Activated CD4-positive, alpha-beta T cell treated with anti-CD3 and anti-CD28 coated beads, Interleukin-2, amount 50 U/mL, for 48 hours (primary cell): ENCODE measurements around the gene PHLPP2.
"Not testable (repeated sequence)": the region's sequence is repeated elsewhere in the genome, so short reads cannot be mapped to it uniquely, and the experiment has no call there.

Experiments used
- DNase-seq, 2 experiments: peaks; one replicate each; pipeline ENCODE4 v3.0.0-alpha.2; 2020

The PHLPP2 gene

DNA sequence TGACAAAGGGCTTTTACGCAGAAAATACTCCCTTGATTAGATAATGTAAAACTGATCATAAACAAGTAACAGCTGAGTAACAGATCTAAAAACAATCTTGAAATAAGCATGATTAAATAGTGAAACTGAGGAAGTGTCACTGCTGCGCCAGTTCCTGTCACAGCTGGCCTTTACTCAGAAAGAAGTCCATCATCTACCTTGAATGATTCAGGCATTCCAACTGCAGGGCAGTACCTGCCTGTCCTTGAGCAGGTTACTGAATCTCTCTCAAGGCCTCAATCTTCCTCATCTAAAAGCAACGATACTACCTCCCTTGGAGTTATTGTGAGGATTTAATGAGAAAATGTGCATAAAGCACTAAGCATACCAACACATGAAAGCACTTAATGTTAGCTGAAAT, 12.7 kb downstream of the PHLPP2 start:
- DNase-seq = no peak

DNA sequence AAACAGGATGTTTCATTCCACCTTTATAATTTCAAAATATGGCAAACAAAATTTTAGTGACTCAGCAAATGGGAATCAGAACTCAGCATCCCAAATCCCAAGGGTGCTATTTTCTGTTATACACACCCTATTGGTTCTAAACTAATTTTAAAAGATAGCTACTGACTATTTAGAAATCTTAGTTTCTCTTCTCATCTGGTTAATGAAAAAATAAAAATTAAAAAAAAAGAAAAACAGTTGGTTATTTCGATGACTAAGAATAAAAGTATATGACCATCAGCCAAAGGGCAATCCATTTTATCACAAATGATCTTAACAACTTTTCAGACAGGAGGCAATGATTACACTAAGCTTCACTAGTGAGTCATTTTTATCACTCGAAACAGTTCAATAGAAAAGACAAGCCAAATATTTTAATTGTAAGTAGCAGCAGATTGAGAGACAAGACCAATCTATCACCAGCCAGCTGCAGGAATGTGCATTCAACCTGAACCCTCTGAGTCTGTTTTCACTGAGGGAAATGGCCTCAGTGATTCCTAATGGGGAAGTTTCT, 15.2 kb downstream of the PHLPP2 start:
- no peak for DNase-seq

DNA sequence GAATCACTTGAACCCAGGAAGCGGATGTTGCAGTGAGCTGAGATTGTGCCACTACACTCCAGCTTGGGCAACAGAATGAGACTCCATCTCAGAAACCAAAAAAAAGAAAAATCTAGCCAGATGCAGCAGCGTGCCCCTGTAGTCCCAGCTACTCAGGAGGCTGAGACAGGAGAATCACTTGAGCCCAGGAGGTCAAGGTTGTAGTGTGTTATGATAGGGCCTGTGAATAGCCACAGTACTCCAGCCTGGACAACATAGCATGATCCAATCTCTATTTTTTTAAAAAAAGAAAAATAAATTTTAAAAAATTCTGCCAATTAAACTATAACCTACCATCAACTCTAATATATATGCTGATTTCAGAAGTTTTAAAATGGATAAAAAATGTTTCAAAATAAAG, 15.8 kb downstream of the PHLPP2 start:
- no peak for DNase-seq

DNA sequence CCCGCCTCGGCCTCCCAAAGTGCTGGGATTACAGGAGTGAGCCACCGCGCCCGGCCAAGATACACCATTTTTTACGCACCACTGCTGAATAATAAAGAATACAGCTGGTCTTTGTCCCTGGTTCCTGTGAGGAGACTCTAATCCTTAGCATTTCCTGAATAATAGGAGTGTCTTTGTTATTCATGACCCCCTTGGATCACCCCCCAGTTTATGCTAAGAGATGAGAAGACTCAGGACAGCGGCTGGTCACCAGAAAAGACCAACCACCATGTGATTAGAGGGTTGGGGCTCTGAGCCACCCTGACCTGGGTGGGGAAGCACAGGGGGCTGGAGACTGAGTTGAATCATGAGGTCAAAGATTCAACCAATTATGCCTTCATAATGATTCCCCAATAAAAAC, 17.3 kb downstream of the PHLPP2 start:
- DNase-seq = no peak

DNA sequence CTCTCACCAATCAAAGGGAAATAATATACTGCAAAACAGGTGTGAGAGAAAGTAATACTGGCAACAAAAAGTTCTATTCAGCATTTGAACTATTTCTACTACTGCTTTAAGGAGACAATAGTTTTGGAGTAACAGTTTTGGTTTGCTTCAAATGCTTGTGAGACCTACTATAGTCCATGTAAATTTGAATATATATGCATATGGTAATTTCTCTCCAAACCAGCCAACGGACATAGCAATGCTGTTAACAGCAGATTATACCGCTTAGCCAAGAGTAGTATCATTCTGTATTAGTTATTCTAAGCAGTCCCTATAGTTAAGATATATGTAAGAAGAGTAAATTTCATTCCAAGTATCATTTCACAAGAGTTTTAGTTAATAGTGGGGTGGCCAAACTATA, 18.5 kb downstream of the PHLPP2 start:
- no peak for DNase-seq

DNA sequence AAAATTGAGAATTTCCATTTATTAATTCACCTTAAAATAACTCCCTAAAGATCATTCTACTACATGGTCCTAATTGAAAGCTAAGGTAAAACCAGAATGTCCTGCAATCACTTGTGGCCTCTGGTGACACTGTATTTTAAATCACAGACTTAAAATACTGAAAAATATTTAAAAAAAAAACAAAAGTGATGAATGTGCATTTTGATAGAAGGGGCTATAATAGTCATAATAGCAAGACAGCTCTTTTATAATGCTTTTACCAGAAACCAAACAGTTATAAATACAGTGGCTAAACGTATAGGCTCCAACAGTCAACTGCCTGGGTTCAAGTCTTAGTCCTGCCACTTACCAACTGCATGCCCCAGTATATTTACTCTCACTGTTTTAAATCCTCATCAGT, 21.2 kb downstream of the PHLPP2 start:
- DNase-seq = no peak

DNA sequence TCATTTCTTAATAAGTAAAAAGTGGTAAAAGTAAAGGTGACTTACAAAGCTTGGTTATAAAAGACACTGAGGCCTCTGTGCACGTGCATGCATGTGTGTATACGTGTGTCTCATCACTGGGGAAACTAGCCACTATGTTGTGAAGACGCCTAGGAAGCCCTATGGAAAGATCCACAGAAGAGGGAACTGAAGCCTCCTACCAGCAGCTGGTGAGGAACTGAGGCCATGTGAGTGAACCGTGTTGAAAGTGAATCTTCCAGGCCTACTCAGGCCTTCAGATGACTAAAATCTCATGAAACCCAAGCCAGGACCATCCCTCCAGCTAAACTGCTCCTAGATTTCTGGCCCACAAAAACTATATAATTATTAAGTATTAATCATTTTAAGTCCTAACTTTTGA, 23.7 kb downstream of the PHLPP2 start:
- DNase-seq = no peak

DNA sequence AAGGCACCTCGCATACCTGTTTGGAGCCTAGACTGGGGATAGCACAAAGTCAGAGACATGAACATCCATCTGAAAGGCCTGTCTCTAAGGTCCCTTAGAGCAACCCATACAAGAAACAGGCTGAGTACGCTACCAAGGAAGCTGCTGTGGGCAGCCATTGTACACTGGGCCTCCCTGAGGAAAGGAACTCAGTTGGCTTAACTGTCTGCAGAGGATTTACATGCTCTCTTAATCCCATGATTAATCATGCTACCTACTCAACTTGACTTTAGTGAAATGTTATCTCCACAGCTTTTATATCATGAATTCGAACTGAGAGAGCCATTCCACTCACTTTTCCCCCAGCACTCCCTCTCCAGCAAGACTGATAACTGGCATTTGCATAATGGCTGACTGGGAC, 26.0 kb downstream of the PHLPP2 start:
- DNase-seq = no peak

DNA sequence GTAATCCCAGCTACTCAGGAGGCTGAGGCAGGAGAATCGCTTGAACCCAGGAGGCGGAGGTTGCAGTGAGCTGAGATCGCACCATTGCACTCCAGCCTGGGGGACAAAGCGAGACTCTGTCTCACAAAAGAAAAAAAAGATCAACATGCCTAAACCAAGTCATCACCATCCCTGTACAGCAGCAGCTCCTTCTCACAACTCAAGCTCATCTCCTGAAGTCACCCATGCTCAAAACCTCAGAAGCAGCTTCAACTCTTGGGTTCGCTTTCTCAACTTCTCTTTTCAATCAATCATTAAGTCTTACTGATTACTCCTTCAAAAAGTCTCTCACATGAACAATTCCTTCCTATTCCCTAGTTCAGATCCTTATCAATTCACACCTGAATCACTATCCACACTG, 31.3 kb downstream of the PHLPP2 start:
- DNase-seq = no peak

DNA sequence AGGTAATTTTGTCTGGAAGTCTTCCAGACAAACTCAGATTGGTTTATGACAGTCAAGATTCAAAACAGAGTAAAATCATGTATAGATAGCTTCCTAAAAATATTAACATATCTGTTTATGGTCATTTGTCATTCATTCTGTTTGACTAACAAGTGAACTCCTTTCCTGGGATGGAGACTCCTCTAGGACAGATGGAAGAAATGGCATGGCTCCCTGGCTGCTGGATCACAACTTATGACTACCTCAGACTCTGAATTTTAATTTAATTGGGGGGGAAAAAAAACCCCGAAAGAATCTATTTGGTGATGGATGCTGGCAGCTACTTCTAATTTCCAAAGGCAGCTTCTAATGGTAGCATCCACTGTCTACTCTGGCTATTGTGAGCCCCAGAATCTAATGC, 34.6 kb downstream of the PHLPP2 start:
- no peak for DNase-seq

DNA sequence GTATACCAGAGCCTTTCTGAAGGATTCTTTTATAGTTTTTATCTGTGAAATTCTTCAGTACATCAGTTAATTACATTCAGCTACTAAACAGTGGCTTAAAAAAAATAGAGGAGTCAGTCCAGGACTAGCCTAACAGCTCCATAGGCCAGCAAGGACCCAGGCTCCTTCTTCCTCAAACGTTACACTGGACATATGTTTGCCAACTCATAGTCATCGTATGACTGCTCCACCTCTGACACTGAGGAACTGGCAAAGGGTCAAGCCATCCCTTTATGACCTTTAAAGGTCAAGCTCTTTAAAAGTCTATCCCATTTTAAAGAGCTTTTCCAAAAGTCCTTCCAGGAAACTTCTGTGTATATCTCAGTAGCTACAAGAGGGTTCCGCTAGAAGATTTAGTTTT, 36.6 kb downstream of the PHLPP2 start:
- DNase-seq = no peak

DNA sequence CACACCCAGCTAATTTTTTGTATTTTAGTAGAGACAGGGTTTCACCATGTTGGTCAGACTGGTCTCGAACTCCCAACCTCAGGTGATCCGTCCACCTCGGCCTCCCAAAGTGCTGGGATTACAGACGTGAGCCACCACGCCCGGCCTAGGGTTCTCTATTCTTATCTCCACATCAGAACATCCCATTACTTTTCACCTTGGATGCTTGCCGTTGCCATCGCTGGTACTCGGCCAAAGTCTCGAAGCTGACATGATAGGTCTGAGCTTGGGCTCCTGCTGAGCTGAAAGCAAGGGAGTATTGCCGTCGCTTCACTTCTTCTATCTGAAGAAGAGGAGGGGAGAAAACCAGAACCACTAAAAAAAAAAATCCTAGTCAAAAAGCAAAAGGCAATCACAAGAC, 40.2 kb downstream of the PHLPP2 start:
- DNase-seq = not testable (repeated sequence)

DNA sequence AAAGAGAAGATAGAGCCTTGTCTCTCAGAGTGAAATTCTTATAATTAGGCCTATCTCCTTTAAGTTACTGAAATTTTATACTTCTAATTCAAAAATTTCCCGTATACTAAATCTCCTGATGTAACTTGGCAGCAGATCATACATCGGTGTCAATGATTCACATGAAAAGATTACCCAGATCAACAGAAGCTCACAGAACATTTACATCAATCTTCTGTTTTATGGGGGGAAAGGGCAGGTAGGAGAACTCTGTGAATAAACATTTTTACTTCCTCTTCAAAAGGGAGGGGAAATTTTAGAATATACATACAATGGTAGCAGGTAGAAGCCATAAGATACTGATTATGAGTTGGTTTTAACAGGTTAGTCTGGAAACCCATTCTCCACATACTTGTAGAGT, 43.1 kb downstream of the PHLPP2 start:
- no peak for DNase-seq

DNA sequence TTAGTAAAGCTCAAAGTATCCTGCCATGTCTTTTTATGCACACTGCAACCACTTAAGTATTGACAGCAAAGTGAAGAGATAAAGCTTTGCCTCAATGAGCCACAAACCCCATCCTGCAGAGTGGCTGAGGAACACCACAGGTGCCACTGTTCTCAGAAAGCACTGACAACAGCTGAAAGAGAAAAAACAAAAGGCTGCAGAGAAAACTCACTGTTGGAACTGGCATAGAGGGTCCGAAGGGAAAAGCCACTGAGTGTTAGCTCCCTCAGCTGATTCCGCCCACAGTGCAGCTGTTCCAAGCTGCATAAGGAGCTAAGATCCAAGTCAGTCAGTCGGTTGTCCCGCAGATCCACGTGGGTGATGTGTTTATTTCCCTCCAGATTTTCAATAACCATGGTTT, 48.3 kb downstream of the PHLPP2 start:
- no peak for DNase-seq

DNA sequence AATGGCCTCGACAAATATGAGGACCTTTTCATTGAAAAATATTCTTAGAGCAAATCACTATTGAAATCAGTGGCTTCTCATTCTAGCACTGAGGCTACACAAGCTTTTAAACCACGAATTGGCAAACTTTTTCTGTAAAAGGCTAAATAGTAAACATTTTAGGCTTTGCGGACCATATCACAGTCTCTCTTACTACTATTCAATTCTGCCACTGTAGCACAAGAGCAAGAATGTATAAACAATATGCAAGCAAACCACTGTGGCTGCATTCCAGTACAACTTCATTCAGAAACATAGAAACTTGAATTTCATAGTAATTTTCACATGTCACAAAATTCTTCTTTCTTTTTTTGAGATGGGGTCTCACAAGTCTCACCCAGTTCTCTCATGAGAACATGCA, 49.1 kb downstream of the PHLPP2 start:
- no peak for DNase-seq

DNA sequence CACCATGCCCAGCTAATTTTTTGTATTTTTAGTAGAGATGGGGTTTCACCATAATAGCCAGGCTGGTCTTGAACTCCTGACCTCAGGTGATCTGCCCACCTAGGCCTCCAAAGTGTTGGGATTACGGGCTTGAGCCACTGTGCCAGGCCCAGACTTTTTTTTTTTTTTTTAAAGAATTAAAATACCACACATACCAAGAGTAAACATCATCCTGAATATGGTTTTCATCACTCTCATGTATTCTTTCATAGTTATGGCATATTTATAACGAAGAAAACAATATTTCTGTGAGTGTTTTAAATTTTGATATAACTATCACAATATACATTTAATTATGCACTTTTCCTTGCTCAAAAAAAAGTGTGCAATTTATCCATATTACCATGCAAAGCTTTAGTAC, 50.3 kb downstream of the PHLPP2 start:
- no peak for DNase-seq

DNA sequence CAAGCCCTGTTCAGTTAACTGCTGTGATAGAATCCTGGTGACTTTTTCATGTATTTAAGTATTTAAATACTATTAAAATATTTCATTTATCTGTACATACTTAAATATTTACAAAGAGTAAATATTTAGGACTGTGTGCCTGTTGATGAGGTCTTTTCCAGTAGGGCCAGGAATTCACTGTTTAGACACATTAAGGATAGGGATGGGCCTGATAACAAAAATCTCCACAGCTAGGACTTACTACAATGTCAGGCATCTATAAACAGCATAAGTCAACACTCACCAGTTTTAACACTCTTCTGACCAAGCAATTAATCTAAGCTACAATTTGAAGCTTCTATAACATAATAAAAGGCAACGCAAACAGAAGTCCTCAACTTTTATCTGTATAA, 50.9 kb downstream of the PHLPP2 start:
- no peak for DNase-seq

DNA sequence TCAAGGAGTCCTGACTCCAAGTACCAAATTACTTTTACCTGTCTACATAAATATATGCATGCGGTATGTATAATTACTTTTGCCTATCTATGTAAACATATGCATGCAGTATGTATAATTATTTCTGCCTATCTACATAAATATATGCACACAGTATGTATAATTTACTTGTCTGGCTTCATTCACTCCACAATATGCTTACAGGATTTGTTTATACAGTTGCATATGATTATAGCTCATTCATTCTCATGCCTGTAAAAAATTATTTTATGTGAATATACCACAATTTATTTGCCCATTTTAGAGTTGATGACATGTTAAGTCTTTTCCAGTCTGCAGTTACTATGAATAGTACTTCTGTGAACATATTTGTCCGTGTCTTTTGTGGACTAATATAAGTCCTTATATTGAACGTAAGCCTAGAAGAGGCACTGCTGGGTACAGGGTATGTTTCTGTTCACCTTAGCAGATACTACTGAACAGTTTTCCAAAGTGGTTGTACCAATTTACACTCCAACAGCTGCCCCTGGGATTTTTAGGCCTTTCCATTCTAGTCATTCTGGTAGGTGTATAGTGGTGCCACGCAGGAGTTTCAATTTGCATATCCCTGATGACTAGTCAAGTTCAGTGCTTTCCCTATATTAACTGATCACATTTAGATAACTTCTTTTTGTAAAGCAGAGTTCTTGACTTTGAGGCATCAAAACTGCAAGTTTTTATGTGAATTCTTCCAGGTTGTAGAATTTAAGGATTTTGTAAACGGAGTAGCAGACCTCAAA, 51.5 kb downstream of the PHLPP2 start:
- DNase-seq = peak in 1 of 2 experiments; percentile 6

DNA sequence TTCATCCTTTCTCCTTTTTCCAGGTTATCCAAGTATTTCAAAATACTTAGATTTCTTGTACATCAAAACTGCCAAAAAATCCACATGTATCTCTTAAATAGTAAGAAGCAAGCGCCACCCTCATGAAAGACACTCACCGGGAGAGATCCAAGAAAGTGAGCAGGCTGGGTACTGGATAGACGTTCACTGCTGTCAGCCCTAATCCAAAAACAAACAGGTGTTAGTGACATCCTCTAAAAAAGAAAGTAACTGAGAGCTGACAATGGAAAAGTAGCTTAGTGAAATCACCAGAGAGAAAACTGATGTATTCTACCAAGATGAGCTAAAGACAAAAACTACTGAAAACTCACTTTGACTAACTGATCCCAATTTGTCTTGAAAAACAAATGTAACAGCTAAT, 52.4 kb downstream of the PHLPP2 start:
- DNase-seq = no peak

DNA sequence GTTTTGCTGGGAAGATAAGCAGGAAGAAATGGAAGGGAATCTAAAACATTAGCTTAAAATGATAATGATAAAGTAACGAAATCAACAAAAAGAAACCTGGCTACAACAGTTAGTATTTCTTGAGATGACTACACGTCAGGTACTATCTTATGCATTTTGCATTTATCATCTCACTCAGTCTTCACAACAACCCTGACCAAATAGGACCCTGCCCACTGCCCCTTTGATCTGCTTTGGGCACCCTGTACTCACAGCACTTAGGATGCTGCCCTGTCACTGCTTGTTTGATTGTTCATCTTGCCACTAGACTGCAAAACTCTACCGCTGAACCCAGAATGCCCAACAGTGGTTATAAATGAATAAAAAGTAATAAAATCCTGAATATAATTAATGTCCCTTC, 53.3 kb downstream of the PHLPP2 start:
- no peak for DNase-seq

DNA sequence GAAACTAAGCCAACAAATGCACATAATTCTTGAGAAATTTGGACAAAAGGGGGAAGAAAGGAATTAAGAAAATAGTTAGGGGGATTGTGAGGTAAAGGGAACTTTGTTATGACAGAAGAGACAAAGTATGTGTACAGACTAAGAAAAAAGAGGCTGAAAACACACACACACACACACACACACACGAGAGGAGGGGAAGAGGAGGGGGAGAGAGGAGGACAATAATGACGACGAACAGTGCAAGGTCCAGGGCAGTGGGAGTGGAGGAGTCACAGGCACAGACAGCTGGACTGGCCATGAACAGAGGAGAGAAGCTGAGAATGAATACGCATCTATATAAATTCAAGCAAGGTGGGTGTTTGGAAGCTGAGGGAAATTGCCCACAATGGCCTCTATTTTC, 54.0 kb downstream of the PHLPP2 start:
- no peak for DNase-seq

DNA sequence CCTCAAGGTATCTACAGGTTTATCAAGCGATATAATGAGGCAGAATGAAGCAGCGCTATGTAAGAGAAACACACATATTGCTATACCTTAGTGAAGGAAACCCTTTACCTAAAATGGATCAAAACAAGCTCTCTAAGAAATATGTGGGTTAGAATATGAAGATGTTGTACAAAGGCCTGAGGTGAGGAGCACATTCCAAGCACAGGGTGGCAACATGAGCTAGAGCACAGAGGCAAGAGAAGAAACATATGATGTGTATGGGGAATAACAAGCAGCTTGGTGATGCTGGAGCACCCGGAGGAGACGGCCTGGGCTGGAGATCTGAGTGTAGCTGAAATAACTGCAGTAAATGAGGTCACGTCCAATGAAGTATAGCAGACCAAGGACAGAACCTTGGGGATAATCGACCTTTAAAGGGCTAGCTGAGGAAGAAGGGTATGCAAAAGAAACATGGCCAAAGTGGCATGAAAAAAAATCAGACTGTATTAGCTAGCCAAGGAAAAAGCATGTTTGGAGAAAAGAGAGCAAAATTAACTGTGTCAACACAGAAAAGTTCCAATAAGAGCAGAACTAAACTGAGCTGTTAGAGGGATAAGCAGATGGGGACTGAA, 54.5 kb downstream of the PHLPP2 start:
- no peak for DNase-seq

DNA sequence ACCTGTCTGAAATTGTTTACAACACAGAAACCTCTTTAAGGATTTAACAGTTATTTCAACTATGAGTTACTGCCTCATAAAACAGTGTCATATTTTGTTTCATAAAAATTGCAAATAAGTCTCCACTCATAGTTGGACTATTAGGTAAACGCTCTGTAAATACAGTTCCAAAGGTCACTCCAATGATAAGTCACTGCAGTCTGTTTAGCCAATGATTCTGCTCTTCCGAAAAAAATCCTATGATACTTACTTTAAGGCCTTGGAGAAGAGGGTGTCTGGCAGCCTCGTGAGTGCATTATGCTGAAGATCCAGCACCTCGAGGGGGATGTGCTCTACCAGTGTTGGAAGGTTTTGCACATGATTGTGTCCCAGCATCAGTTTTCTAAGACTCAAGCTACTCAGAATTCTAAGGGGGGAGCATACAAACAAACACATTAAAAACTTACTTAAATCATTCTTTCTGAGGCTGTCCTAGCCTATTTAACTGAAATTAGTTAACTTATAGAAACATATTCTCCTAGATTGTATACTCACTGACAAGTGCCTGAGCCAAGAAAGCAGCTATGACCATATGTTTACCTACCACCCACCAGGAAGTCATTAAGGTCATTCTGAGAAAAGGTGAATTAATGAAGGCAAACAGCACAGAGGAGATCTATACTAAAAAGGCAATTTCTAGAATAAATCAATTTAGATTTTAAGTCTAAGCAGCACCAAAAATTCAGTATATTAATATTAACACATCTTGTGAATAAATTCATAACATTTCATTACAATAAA, 57.4 kb downstream of the PHLPP2 start:
- no peak for DNase-seq

DNA sequence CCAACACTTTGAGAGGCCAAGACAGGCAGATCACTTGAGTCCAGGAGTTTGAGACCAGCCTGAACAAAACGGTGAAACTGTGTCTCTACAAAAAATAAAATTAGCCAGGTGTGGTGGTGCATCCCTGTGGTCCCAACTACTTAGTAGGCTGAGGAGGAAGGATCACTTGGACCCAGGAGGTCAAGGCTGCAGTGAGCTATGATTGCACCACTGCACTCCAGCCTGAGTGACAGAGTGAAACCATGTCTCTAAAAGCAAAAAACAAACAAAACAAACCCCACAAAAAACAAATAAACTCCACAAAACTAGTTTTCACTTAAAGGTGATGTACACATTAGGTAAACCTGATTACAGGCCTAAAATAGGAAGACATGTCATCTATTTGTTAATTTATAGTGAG, 58.2 kb downstream of the PHLPP2 start:
- no peak for DNase-seq
